Stimulated activated CD4-positive, alpha-beta T cell treated with anti-CD3 and anti-CD28 coated beads, Interleukin-4, amount 100 ng/mL, for 1 hour (primary cell): ENCODE results near the gene ERG.

Experiments used
- DNase-seq: peaks from one replicate; pipeline ENCODE4 v3.0.0-alpha.2; 2020

ERG gene

GRCh38 chr21:38430401-38430984 lies 67.8 kb downstream of the ERG start:
- DNase-seq = no peak

- no peak for DNase-seq
These were observed 69.3 kb downstream of the ERG start for GRCh38 chr21:38429011-38429410.

- no peak for DNase-seq
These were observed 70.1 kb downstream of the ERG start for GRCh38 chr21:38428211-38428610.

GRCh38 chr21:38424305-38425019 lies 73.8 kb downstream of the ERG start:
- no peak for DNase-seq

- DNase-seq = no peak
These were observed 76.2 kb downstream of the ERG start for GRCh38 chr21:38422082-38422481.

- DNase-seq = no peak
These were observed 78.1 kb downstream of the ERG start for GRCh38 chr21:38420140-38420539.

GRCh38 chr21:38417726-38418125 lies 80.6 kb downstream of the ERG start:
- DNase-seq = no peak

GRCh38 chr21:38416791-38417190 lies 81.5 kb downstream of the ERG start:
- DNase-seq = no peak

- DNase-seq = no peak
These were observed 84.2 kb downstream of the ERG start for GRCh38 chr21:38413958-38414548.

GRCh38 chr21:38410466-38410865 lies 87.8 kb downstream of the ERG start:
- no peak for DNase-seq

- DNase-seq = no peak
These were observed 88.4 kb downstream of the ERG start for GRCh38 chr21:38409907-38410306.

GRCh38 chr21:38404177-38404576 lies 94.1 kb downstream of the ERG start:
- no peak for DNase-seq

GRCh38 chr21:38402795-38403194 lies 95.5 kb downstream of the ERG start:
- no peak for DNase-seq

GRCh38 chr21:38402291-38402690 lies 96.0 kb downstream of the ERG start:
- no peak for DNase-seq

- no peak for DNase-seq
These were observed 96.9 kb downstream of the ERG start for GRCh38 chr21:38401191-38401926.

GRCh38 chr21:38400195-38400919 lies 97.9 kb downstream of the ERG start:
- no peak for DNase-seq

- DNase-seq = no peak
These were observed 99.2 kb downstream of the ERG start for GRCh38 chr21:38399103-38399502.

- no peak for DNase-seq
These were observed 102.0 kb downstream of the ERG start for GRCh38 chr21:38396325-38396724.

GRCh38 chr21:38395581-38395980 lies 102.7 kb downstream of the ERG start:
- DNase-seq = no peak

- no peak for DNase-seq
These were observed 105.6 kb downstream of the ERG start for GRCh38 chr21:38392661-38393060.

GRCh38 chr21:38389896-38390295 lies 108.4 kb downstream of the ERG start:
- no peak for DNase-seq

- DNase-seq = no peak
These were observed 109.0 kb downstream of the ERG start for GRCh38 chr21:38389354-38389676.

- DNase-seq = no peak
These were observed 109.5 kb downstream of the ERG start for GRCh38 chr21:38388647-38389353.
